ENCODE data around the gene ATP9B. TPM values are rescaled to one million over a fixed set of nuclear protein-coding genes. Genes with fewer than 3 reads are reported as not detected.

ATP9B gene
- total and polyA plus RNA-seq, 9 donors = 11.2 to 31.2 (median 16.0) TPM

DNA sequence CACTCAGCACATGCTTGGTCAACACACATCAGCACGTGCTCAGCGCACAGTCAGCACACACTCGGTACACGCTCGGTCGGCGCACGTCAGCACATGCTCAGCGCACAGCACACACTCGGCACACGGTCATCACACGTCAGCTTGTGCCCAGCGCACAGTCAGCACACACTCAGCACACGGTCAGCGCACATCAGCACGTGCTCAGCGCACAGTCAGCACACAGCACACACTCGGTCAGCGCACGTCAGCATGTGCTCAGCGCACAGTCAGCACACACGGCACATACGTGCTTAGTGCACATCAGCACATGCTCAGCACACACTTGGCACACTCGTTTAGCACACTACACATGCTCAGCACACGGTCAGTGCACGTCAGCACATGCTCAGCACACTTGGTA is 276.8 kb downstream of the ATP9B start:
- Histone ChIP-seq H3K4me1 (ENCODE audit: control insufficient read depth, insufficient read depth, low read length) (no peaks in the 10 kb centered on the region), H3K36me3 (ENCODE audit: control insufficient read depth, insufficient read depth, low read length) (peaks cover 60% of the 10 kb centered on the region)

DNA sequence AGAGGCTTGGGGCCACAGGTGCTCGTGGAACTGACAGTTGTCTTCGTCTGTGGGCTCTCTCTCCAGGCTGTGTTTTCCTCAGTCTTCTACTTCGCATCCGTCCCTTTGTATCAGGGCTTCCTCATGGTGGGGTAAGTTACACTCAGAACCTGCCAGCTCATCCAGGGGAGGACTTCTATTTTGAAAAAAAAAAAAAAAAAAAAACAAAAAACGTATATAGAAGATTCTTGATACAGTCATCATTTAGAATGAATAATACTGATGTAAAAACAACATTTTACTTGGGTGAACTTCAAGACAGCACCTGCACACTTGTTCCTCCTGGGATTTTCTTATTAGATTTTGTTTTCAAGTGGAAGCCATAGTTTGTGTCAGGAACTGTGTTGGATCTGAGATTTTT is 278.9 kb downstream of the ATP9B start:
- 84% methylated on average over 2 of the region's 5 CpGs for WGBS (ENCODE audit: insufficient coverage)
- peaks cover 65% of the 10 kb centered on the region for H3K36me3 ChIP-seq (ENCODE audit: control insufficient read depth, insufficient read depth, low read length)
- no peak overlapping the region for H3K27ac ChIP-seq (ENCODE audit: low read length)
- H3K4me1 ChIP-seq (ENCODE audit: control insufficient read depth, insufficient read depth, low read length) = no peaks in the 10 kb centered on the region
- H3K9me3 ChIP-seq (replicated peaks; ENCODE audit: control insufficient read depth, low read depth, low read length) = no peaks in the 10 kb centered on the region
- H3K27me3 ChIP-seq (ENCODE audit: control insufficient read depth, insufficient read depth, low read length) = no peaks in the 10 kb centered on the region
- no peak overlapping the region for H3K4me3 ChIP-seq (ENCODE audit: low read length)
- DNase-seq = no peak

More for the DNA sequence above, 276.8 kb downstream of the ATP9B start:
- no peak for DNase-seq
- no peaks in the 10 kb centered on the region for H3K27me3 ChIP-seq (ENCODE audit: control insufficient read depth, insufficient read depth, low read length)
- no peaks in the 10 kb centered on the region for H3K9me3 ChIP-seq (replicated peaks; ENCODE audit: control insufficient read depth, low read depth, low read length)
- 98% methylated on average over 26 of the region's 26 CpGs for WGBS (ENCODE audit: insufficient coverage)
- H3K4me3 ChIP-seq (ENCODE audit: low read length) = no peak overlapping the region
- H3K27ac ChIP-seq (ENCODE audit: low read length) = no peak overlapping the region

- no peak overlapping the region for H3K4me3 ChIP-seq (ENCODE audit: low read length)
- no peaks in the 10 kb centered on the region for H3K9me3 ChIP-seq (replicated peaks; ENCODE audit: control insufficient read depth, low read depth, low read length)
- H3K36me3 ChIP-seq (ENCODE audit: control insufficient read depth, insufficient read depth, low read length) = peaks cover 48% of the 10 kb centered on the region
- H3K27me3 ChIP-seq (ENCODE audit: control insufficient read depth, insufficient read depth, low read length) = no peaks in the 10 kb centered on the region
- WGBS (ENCODE audit: insufficient coverage) = 20% methylated on average over 1 of the region's 6 CpGs
- DNase-seq = no peak
- H3K27ac ChIP-seq (ENCODE audit: low read length) = no peak overlapping the region
- no peaks in the 10 kb centered on the region for H3K4me1 ChIP-seq (ENCODE audit: control insufficient read depth, insufficient read depth, low read length)
These were observed 283.2 kb downstream of the ATP9B start for GRCh38 chr18:79352432-79352831.

GRCh38 chr18:79353267-79353666 is 284.1 kb downstream of the ATP9B start:
- no peaks in the 10 kb centered on the region for H3K4me1 ChIP-seq (ENCODE audit: control insufficient read depth, insufficient read depth, low read length)
- no peaks in the 10 kb centered on the region for H3K9me3 ChIP-seq (replicated peaks; ENCODE audit: control insufficient read depth, low read depth, low read length)
- H3K36me3 ChIP-seq (ENCODE audit: control insufficient read depth, insufficient read depth, low read length) = peaks cover 43% of the 10 kb centered on the region
- H3K4me3 ChIP-seq (ENCODE audit: low read length) = no peak overlapping the region
- H3K27me3 ChIP-seq (ENCODE audit: control insufficient read depth, insufficient read depth, low read length) = no peaks in the 10 kb centered on the region
- no peak overlapping the region for H3K27ac ChIP-seq (ENCODE audit: low read length)
- 68% methylated on average over 13 of the region's 17 CpGs for WGBS (ENCODE audit: insufficient coverage)
- no peak for DNase-seq

- 85% methylated on average over 6 of the region's 8 CpGs for WGBS (ENCODE audit: insufficient coverage)
- Histone ChIP-seq H3K9me3 (replicated peaks; ENCODE audit: control insufficient read depth, low read depth, low read length) (no peaks in the 10 kb centered on the region), H3K4me3 (ENCODE audit: low read length) (no peak overlapping the region), H3K27me3 (ENCODE audit: control insufficient read depth, insufficient read depth, low read length) (no peaks in the 10 kb centered on the region), H3K4me1 (ENCODE audit: control insufficient read depth, insufficient read depth, low read length) (no peaks in the 10 kb centered on the region), H3K27ac (ENCODE audit: low read length) (no peak overlapping the region), H3K36me3 (ENCODE audit: control insufficient read depth, insufficient read depth, low read length) (peaks cover 43% of the 10 kb centered on the region)
- DNase-seq = no peak
These were observed 285.2 kb downstream of the ATP9B start for GRCh38 chr18:79354350-79354749.

DNA sequence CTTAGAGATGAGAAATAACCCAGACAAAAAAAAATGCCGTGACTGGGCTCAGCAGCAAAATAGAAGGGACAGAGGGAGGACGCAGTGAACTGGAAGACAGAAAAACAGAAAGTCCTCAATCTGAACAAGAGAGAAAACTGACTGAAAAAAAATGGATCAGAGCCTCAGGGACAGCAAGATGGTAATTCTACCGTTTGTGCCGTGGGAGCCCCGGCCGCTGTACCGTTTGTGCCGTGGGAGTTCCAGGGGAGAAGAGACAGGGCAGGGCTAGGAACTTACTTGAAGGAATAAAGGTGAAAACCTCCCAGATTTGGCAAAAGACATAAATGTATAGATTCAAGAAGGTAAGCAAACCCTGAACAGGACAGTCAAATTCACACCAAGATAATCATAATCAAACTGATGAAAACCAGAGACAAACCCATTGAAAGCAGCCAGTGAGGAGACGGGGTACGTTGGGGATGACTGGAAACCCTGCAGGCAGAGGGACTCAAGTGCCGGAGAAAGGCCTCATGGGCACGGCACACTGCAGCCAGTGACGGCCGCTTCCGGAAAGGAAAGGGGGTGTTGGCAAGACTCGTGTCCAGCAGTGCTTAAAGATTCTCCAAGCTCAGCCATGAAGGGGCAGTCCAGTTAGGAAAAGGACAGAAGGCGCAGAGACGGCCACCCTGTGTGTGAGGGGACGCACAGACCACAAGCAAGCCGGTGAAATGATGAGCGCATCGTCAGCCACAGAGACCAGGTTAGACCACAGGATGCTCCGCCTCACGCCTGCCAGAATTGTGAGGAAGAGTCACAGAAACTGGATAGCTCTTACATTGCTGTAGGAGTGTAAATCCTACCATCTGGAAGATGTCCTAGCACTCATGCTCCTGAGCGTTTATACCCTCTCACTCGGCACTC is 286.5 kb downstream of the ATP9B start:
- Histone ChIP-seq H3K27me3 (ENCODE audit: control insufficient read depth, insufficient read depth, low read length) (no peaks in the 10 kb centered on the region), H3K9me3 (replicated peaks; ENCODE audit: control insufficient read depth, low read depth, low read length) (no peaks in the 10 kb centered on the region), H3K4me1 (ENCODE audit: control insufficient read depth, insufficient read depth, low read length) (no peaks in the 10 kb centered on the region), H3K36me3 (ENCODE audit: control insufficient read depth, insufficient read depth, low read length) (peaks cover 37% of the 10 kb centered on the region), H3K4me3 (ENCODE audit: low read length) (no peak overlapping the region), H3K27ac (ENCODE audit: low read length) (no peak overlapping the region)
- DNase-seq = no peak
- WGBS (ENCODE audit: insufficient coverage) = 85% methylated on average over 22 of the region's 26 CpGs

DNA sequence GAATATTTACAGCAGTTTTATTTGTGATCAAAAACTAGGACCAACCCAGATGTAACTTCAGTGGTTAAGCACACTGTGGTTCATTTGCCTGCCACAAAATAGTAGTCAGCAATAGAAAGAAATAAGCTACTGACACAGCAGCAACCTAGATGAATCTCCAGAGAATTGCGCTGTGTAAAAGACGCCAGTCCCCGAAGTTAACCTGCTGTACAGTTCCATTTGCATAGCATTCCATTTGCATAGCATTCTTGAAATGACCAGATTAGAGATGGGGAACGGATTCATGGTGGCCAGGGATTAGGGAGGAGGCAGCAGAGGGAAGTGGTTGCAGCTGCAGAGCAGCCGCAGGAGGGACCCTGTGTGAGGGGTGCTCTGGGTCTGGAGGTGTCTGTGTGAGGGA is 287.2 kb downstream of the ATP9B start:
- peaks cover 40% of the 10 kb centered on the region for H3K36me3 ChIP-seq (ENCODE audit: control insufficient read depth, insufficient read depth, low read length)
- H3K4me1 ChIP-seq (ENCODE audit: control insufficient read depth, insufficient read depth, low read length) = no peaks in the 10 kb centered on the region
- no peak overlapping the region for H3K4me3 ChIP-seq (ENCODE audit: low read length)
- DNase-seq = no peak
- 76% methylated on average over 4 of the region's 5 CpGs for WGBS (ENCODE audit: insufficient coverage)
- H3K27me3 ChIP-seq (ENCODE audit: control insufficient read depth, insufficient read depth, low read length) = no peaks in the 10 kb centered on the region
- no peaks in the 10 kb centered on the region for H3K9me3 ChIP-seq (replicated peaks; ENCODE audit: control insufficient read depth, low read depth, low read length)
- H3K27ac ChIP-seq (ENCODE audit: low read length) = no peak overlapping the region

DNA sequence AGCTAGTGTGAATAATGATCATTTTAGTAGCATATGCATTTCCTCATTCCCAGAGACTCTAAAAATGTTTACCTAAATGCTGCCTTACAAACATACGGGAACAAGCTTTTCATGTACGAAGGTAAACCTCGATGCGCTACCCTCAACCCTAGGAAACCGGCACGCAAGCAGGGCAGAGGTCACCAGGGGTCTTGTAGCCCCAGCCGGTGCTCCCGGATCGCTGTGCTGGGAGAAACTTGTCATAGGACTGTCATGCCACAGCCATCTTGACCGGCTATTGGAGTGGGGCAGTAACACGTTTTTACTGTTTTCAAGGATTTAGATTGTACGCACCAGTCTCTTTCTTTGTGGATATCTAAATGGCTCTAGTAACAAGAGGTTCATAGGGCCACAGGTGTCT is 291.7 kb downstream of the ATP9B start:
- no peaks in the 10 kb centered on the region for H3K27me3 ChIP-seq (ENCODE audit: control insufficient read depth, insufficient read depth, low read length)
- H3K4me3 ChIP-seq (ENCODE audit: low read length) = no peak overlapping the region
- H3K4me1 ChIP-seq (ENCODE audit: control insufficient read depth, insufficient read depth, low read length) = no peaks in the 10 kb centered on the region
- 93% methylated on average over 12 of the region's 12 CpGs for WGBS (ENCODE audit: insufficient coverage)
- peaks cover 40% of the 10 kb centered on the region for H3K36me3 ChIP-seq (ENCODE audit: control insufficient read depth, insufficient read depth, low read length)
- H3K27ac ChIP-seq (ENCODE audit: low read length) = no peak overlapping the region
- no peaks in the 10 kb centered on the region for H3K9me3 ChIP-seq (replicated peaks; ENCODE audit: control insufficient read depth, low read depth, low read length)
- DNase-seq = no peak

- DNase-seq = no peak
- Histone ChIP-seq H3K27ac (ENCODE audit: low read length) (no peak overlapping the region), H3K4me3 (ENCODE audit: low read length) (no peak overlapping the region), H3K4me1 (ENCODE audit: control insufficient read depth, insufficient read depth, low read length) (no peaks in the 10 kb centered on the region), H3K9me3 (replicated peaks; ENCODE audit: control insufficient read depth, low read depth, low read length) (no peaks in the 10 kb centered on the region), H3K27me3 (ENCODE audit: control insufficient read depth, insufficient read depth, low read length) (no peaks in the 10 kb centered on the region), H3K36me3 (ENCODE audit: control insufficient read depth, insufficient read depth, low read length) (peaks cover 36% of the 10 kb centered on the region)
- WGBS (ENCODE audit: insufficient coverage) = 98% methylated on average over 14 of the region's 20 CpGs
These were observed 292.8 kb downstream of the ATP9B start for GRCh38 chr18:79361766-79362522.

DNA sequence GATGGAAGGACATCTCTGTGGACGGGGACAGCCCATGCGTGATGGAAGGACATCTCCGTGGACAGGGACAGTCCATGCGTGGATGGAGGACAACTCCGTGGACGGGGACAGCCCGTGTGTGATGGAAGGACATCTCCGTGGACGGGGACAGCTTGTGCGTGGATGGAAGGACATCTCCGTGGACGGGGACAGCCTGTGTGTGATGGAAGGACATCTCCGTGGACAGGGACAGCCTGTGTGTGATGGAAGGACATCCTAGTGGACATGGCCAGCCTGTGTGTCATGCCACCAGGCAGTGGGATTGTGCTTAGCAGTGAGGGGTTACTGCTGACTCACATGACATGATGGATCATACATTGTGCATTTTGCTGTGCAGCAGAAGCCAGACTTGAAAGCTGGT is 296.5 kb downstream of the ATP9B start:
- Histone ChIP-seq H3K4me3 (ENCODE audit: low read length) (no peak overlapping the region), H3K4me1 (ENCODE audit: control insufficient read depth, insufficient read depth, low read length) (peaks cover 4% of the 10 kb centered on the region), H3K36me3 (ENCODE audit: control insufficient read depth, insufficient read depth, low read length) (peaks cover 32% of the 10 kb centered on the region), H3K9me3 (replicated peaks; ENCODE audit: control insufficient read depth, low read depth, low read length) (no peaks in the 10 kb centered on the region), H3K27me3 (ENCODE audit: control insufficient read depth, insufficient read depth, low read length) (no peaks in the 10 kb centered on the region), H3K27ac (ENCODE audit: low read length) (no peak overlapping the region)
- 95% methylated on average over 13 of the region's 13 CpGs for WGBS (ENCODE audit: insufficient coverage)
- DNase-seq = no peak
